ENCODE measurements around the gene TMEM255B.

GRCh38 chr13:113839536-113840204 is 80.6 kb downstream of the TMEM255B start:
- TF ChIP-seq, protein P1, sequence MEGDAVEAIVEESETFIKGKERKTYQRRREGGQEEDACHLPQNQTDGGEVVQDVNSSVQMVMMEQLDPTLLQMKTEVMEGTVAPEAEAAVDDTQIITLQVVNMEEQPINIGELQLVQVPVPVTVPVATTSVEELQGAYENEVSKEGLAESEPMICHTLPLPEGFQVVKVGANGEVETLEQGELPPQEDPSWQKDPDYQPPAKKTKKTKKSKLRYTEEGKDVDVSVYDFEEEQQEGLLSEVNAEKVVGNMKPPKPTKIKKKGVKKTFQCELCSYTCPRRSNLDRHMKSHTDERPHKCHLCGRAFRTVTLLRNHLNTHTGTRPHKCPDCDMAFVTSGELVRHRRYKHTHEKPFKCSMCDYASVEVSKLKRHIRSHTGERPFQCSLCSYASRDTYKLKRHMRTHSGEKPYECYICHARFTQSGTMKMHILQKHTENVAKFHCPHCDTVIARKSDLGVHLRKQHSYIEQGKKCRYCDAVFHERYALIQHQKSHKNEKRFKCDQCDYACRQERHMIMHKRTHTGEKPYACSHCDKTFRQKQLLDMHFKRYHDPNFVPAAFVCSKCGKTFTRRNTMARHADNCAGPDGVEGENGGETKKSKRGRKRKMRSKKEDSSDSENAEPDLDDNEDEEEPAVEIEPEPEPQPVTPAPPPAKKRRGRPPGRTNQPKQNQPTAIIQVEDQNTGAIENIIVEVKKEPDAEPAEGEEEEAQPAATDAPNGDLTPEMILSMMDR (IDR thresholded peaks at IDR 0.05; ENCODE audit: insufficient read depth, low read depth, low read length): no peak
- no peak for TF ChIP-seq EZH2 (IDR thresholded peaks at IDR 0.05; ENCODE audit: insufficient read depth, low read length)
